Stimulated activated memory B cell treated with anti-CD40 and anti-IgM and Interleukin-4, amounts not matched to agents 10 μg/mL and 1 μg/mL and 100 μg/mL, for 72 hours (primary cell): ENCODE data around the gene ALKBH5.
"Not testable (repeated sequence)": the region's sequence is repeated elsewhere in the genome, so short reads cannot be mapped to it uniquely, and the experiment has no call there.

ENCODE experiments used
- ATAC-seq: fragments of 150-1000 bp; cut with Tn5 transposase; 2 replicates; pipeline ENCODE4 v1.10.0; 2021
- H3K27ac Mint-ChIP-seq: one replicate; pipeline ENCODE4 v1.8.0; 2022; ENCODE audit warnings: mild to moderate bottlenecking, mixed read lengths
- H3K27me3 Mint-ChIP-seq: one replicate; pipeline ENCODE4 v1.8.0; 2022; ENCODE audit warnings: mixed read lengths
- H3K36me3 Mint-ChIP-seq: one replicate; pipeline ENCODE4 v1.8.0; 2022; ENCODE audit warnings: mixed read lengths
- H3K4me1 Mint-ChIP-seq: one replicate; pipeline ENCODE4 v1.8.0; 2022; ENCODE audit warnings: mixed read lengths
- H3K4me3 Mint-ChIP-seq: one replicate; pipeline ENCODE4 v1.8.0; 2022; ENCODE audit warnings: mild to moderate bottlenecking, moderate library complexity, mixed read lengths
- H3K9me3 Mint-ChIP-seq: one replicate; pipeline ENCODE4 v1.8.0; 2022; ENCODE audit warnings: mixed read lengths

The ALKBH5 gene

DNA sequence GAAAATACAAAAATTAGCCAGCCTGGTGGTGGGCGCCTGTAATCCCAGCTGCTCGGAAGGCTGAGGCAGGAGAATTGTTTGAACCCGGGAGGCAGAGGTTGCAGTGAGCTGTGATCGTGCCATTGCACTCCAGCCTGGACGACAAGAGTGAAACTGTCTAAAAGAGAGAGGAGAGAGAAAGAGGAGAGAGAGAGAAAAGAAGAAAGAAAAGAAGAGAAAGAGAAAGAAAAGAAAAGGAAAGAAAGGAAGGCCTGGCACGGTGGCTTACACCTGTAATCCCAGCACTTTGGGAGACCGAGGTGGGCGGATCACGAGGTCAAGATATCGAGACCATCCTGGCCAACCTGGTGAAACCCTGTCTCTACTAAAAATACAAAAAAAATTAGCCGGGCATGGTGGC, 33.3 kb downstream of the ALKBH5 start:
- not testable (repeated sequence) for H3K27me3 Mint-ChIP-seq, H3K4me3 Mint-ChIP-seq, H3K36me3 Mint-ChIP-seq, H3K9me3 Mint-ChIP-seq, H3K27ac Mint-ChIP-seq, ATAC-seq
- H3K4me1 Mint-ChIP-seq = peaks cover 28% of the 10 kb centered on the region

GRCh38 chr17:18217412-18218015, 33.9 kb downstream of the ALKBH5 start:
- Mint-ChIP-seq H3K4me3 (no peak overlapping the region), H3K36me3 (no peaks in the 10 kb centered on the region), H3K9me3 (no peaks in the 10 kb centered on the region), H3K4me1 (peaks cover 29% of the 10 kb centered on the region), H3K27ac (no peak overlapping the region), H3K27me3 (no peaks in the 10 kb centered on the region)
- peak; percentile 72 for ATAC-seq

DNA sequence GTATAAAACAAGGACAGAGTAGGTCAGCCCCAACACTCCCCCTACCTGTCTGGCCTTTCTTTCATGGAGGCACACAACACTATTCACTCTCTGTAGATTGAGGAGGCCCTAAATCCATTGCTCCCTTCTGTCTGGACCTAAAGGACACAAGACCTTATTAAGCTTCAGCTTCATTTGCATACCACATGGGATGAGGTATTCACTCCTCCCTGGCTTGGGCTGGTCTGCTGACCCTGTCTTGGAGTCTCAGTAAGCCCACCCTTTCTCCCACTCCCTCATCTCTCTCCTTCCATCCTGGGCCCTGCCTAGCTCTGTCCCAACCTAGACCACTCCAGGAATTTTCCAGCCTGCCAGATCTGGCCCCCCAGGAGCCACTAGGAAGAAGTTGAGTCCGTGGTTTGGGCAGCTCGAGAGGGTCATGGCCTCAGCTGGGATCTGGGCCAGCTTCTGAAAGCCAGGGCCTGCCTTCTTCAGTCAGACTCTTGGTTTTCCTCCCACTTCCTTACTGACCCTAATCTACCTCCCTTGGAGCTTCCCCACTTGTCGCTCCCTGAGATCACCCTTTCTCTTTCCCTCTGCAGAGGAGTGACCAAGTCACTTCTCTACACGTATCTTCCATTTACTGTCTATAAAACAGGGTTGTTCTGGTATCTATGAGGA, 35.3 kb downstream of the ALKBH5 start:
- ATAC-seq = no peak
- no peak overlapping the region for H3K27ac Mint-ChIP-seq
- H3K4me1 Mint-ChIP-seq = peaks cover 29% of the 10 kb centered on the region

DNA sequence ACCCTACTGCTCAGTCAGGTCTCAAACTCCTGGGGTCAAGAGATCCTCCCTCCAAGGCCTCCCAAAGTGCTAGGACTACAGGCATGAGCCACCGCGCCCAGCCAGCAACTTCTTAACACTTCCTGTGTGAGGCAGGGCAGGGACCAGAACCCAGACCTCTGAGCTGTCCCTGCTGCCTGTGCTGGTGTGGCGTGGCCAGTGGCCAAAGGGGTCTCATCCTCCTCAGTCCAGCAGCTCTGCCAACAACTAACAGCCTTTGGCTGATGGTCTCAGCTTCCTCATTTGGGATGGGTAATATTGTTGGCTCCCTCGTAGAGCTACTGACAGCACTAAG, 40.4 kb downstream of the ALKBH5 start:
- Mint-ChIP-seq H3K4me3 (no peak overlapping the region), H3K9me3 (no peaks in the 10 kb centered on the region), H3K4me1 (peaks cover 40% of the 10 kb centered on the region), H3K27me3 (no peaks in the 10 kb centered on the region), H3K36me3 (no peaks in the 10 kb centered on the region), H3K27ac (no peak overlapping the region)
- ATAC-seq = no peak

More for the DNA sequence above, 35.3 kb downstream of the ALKBH5 start:
- no peak overlapping the region for H3K4me3 Mint-ChIP-seq
- no peaks in the 10 kb centered on the region for H3K9me3 Mint-ChIP-seq
- no peaks in the 10 kb centered on the region for H3K27me3 Mint-ChIP-seq
- H3K36me3 Mint-ChIP-seq = no peaks in the 10 kb centered on the region

DNA sequence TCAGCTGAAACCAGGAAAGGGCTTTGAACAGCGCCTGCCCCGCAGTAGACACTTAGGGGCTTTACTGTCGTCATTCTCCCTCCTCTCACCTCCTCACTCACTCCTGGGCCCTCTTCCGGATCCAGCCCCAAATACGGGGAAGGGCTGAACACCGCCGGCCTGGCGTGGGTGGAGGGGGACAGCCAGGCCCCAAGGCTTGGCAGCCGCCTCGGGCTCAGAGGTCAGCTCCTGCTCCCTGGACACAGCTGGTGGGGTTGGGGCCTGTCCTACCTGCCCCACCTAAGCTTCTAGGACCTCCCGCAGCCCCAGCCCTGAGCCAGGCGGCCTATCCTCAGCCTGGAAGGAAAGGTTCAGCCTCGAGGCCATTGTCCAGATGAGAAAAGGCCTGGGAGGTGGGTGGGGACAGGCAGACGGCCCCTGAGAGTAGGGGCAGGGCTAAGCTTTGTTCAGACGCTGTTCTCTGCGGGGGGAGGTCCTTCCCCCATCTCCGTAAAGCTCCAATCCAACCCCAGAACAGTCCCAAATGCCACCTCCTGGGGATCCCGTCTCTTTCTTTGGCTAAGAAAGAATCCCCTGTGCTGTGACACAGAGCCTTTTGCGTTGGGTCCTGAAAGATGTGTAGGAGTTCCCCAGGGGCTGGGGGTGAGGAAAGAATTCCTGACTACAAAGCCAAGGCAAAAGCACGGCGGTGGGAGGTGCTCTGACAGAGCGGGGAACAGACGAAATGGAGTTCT, 40.9 kb downstream of the ALKBH5 start:
- peak overlapping the region; percentile 71 for H3K4me3 Mint-ChIP-seq
- no peak overlapping the region for H3K27ac Mint-ChIP-seq
- H3K36me3 Mint-ChIP-seq = no peaks in the 10 kb centered on the region
- ATAC-seq = no peak
- H3K9me3 Mint-ChIP-seq = no peaks in the 10 kb centered on the region
- H3K4me1 Mint-ChIP-seq = peaks cover 40% of the 10 kb centered on the region
- no peaks in the 10 kb centered on the region for H3K27me3 Mint-ChIP-seq

DNA sequence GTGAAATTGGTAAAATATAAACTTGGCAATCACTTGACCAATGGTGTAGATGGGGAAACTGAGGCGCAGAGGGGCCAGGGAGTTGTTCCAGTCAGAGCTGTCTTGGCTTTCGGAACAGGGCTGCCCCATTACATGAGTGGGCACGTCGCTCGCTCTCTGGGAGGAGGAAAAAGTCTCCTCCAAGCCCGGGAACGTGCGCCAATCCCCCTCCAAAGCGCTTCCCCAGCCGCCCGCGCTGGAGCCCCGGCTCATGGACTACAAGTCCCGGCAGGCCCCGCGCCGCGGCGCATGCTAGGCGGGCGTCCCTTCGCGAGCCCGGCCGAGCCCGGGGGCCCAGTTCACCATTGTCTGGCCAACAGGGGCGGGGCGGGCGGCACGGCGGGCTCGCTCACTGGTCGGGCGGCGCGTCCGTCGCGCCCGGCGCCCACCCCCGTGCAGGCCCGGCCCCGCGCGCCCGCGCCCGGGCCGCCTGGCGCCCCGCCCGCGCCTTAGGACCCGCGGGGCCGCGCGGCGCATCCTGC, 41.6 kb downstream of the ALKBH5 start, which contains the start of gene LLGL1:
TSS of gene LLGL1 (plus strand) at position 515 of the 521 bp plus-strand sequence. CDS start 48 bp downstream, outside the sequence.
- H3K4me1 Mint-ChIP-seq = peaks cover 40% of the 10 kb centered on the region
- no peaks in the 10 kb centered on the region for H3K9me3 Mint-ChIP-seq
- H3K36me3 Mint-ChIP-seq = no peaks in the 10 kb centered on the region
- peak; percentile 96 for ATAC-seq
- H3K27ac Mint-ChIP-seq = peak within 1 kb of the TSS; percentile 77
- peak within 1 kb of the TSS; percentile 88 for H3K4me3 Mint-ChIP-seq
- no peaks in the 10 kb centered on the region for H3K27me3 Mint-ChIP-seq

DNA sequence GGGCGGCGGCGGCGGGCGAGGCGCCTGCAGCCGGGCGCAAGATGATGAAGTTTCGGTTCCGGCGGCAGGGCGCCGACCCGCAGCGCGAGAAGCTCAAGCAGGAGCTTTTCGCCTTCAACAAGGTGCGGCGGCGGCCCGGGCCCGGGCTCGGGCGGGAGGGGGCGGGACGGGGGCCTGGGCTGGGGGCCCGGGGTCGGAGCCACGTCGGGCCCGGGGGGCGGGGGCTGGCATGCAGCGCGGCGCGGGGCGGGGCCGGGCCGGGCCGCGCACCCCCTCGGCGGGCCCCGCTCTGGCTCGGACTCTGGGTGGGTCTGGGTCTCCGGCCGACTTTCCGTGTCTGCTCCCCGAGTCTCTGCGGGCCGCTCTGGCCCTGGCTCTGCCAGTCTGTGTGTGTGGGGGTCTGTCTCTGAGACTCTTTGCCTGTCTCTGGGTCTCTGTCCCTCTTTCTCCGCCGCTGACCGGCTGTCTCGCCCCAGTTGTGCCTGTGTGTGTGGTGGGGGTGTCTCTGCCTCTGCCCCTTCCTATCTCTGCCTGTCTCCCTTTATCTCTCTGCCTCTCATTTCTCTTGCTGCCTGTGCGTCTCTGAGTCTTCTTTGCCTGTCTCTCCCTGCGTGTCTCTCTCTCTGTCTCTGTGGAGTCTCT, 42.1 kb downstream of the ALKBH5 start:
- Mint-ChIP-seq H3K27me3 (no peaks in the 10 kb centered on the region), H3K36me3 (no peaks in the 10 kb centered on the region), H3K27ac (peak overlapping the region; percentile 77), H3K4me3 (peak overlapping the region; percentile 88), H3K4me1 (peaks cover 38% of the 10 kb centered on the region), H3K9me3 (no peaks in the 10 kb centered on the region)
- ATAC-seq = peak; percentile 67

GRCh38 chr17:18226284-18226945, 42.8 kb downstream of the ALKBH5 start:
- Mint-ChIP-seq H3K4me3 (peak overlapping the region; percentile 88), H3K4me1 (peaks cover 31% of the 10 kb centered on the region), H3K36me3 (no peaks in the 10 kb centered on the region), H3K9me3 (no peaks in the 10 kb centered on the region), H3K27me3 (no peaks in the 10 kb centered on the region), H3K27ac (peak overlapping the region; percentile 77)
- no peak for ATAC-seq

GRCh38 chr17:18227635-18228034, 44.0 kb downstream of the ALKBH5 start:
- Mint-ChIP-seq H3K27ac (no peak overlapping the region), H3K27me3 (no peaks in the 10 kb centered on the region), H3K4me1 (peaks cover 26% of the 10 kb centered on the region), H3K36me3 (no peaks in the 10 kb centered on the region), H3K4me3 (no peak overlapping the region), H3K9me3 (no peaks in the 10 kb centered on the region)
- ATAC-seq = no peak

DNA sequence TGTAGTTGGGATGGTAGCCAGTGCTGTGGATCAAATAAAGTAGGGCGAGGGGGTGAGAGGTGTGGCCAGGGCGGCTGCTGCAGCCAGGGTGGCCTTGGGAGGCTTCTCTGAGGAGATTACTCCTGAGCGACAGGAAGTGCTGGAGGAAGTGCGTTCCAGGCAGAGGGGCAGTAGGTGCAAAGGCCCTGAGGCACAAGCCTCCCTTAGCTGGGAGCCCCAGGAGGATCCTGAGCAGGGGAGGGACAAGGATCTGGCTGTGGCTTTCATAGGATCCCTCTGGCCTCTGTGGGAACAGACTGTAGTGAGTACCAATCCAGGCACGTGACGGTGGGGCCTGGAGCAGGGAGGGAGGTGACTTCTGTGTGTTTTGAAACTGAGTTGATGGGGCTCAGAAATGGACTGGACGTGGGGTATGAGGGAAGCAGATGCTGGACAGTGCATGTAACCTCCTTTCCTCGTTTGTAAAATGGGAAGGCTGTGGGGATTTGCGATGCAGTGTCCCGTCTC, 44.6 kb downstream of the ALKBH5 start:
- H3K36me3 Mint-ChIP-seq = no peaks in the 10 kb centered on the region
- H3K27me3 Mint-ChIP-seq = no peaks in the 10 kb centered on the region
- peaks cover 26% of the 10 kb centered on the region for H3K4me1 Mint-ChIP-seq
- no peaks in the 10 kb centered on the region for H3K9me3 Mint-ChIP-seq
- H3K4me3 Mint-ChIP-seq = no peak overlapping the region
- no peak for ATAC-seq
- H3K27ac Mint-ChIP-seq = no peak overlapping the region

- H3K36me3 Mint-ChIP-seq = peaks cover 2% of the 10 kb centered on the region
- H3K4me1 Mint-ChIP-seq = peaks cover 26% of the 10 kb centered on the region
- no peak overlapping the region for H3K27ac Mint-ChIP-seq
- H3K27me3 Mint-ChIP-seq = no peaks in the 10 kb centered on the region
- H3K9me3 Mint-ChIP-seq = no peaks in the 10 kb centered on the region
- no peak for ATAC-seq
- H3K4me3 Mint-ChIP-seq = no peak overlapping the region
Measured at GRCh38 chr17:18229254-18229653, 45.6 kb downstream of the ALKBH5 start.

- Mint-ChIP-seq H3K27me3 (no peaks in the 10 kb centered on the region), H3K27ac (no peak overlapping the region), H3K36me3 (peaks cover 7% of the 10 kb centered on the region), H3K9me3 (no peaks in the 10 kb centered on the region), H3K4me1 (peaks cover 24% of the 10 kb centered on the region), H3K4me3 (no peak overlapping the region)
- no peak for ATAC-seq
Measured at GRCh38 chr17:18229771-18230170, 46.1 kb downstream of the ALKBH5 start.

GRCh38 chr17:18230288-18231141, 46.9 kb downstream of the ALKBH5 start:
- H3K4me3 Mint-ChIP-seq = no peak overlapping the region
- H3K9me3 Mint-ChIP-seq = no peaks in the 10 kb centered on the region
- no peaks in the 10 kb centered on the region for H3K27me3 Mint-ChIP-seq
- no peak for ATAC-seq
- no peak overlapping the region for H3K27ac Mint-ChIP-seq
- peaks cover 20% of the 10 kb centered on the region for H3K4me1 Mint-ChIP-seq
- H3K36me3 Mint-ChIP-seq = peaks cover 12% of the 10 kb centered on the region

- H3K4me1 Mint-ChIP-seq = peaks cover 19% of the 10 kb centered on the region
- peaks cover 16% of the 10 kb centered on the region for H3K36me3 Mint-ChIP-seq
- H3K4me3 Mint-ChIP-seq = no peak overlapping the region
- H3K27ac Mint-ChIP-seq = no peak overlapping the region
- no peaks in the 10 kb centered on the region for H3K27me3 Mint-ChIP-seq
- ATAC-seq = no peak
- no peaks in the 10 kb centered on the region for H3K9me3 Mint-ChIP-seq
Measured at GRCh38 chr17:18231164-18231563, 47.5 kb downstream of the ALKBH5 start.
